Suppressor macrophage (primary cell): ENCODE results near the gene TP53TG3C.
"Not testable (repeated sequence)": the region's sequence is repeated elsewhere in the genome, so short reads cannot be mapped to it uniquely, and the experiment has no call there.

ENCODE experiments used
- DNase-seq, 4 experiments: peaks; one replicate each; pipeline ENCODE4 v3.0.0-alpha.2; 2020 to 2022
- total RNA-seq, 17 experiments: gene quantifications; one replicate each; lab custom pipeline; 2026; ENCODE audit warnings: mixed read lengths in 6 of 17, inconsistent platforms in 3 of 17; lab: John Stamatoyannopoulos, UW

TP53TG3C gene, protein sequence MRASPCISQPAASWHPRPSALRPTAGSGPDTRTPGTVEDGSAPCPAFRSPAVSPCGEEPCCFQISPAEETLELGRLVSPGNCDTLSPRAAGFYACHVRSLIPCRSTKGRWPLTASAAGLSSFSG
- total RNA-seq, result 0 reads per million in 17 experiments

DNA sequence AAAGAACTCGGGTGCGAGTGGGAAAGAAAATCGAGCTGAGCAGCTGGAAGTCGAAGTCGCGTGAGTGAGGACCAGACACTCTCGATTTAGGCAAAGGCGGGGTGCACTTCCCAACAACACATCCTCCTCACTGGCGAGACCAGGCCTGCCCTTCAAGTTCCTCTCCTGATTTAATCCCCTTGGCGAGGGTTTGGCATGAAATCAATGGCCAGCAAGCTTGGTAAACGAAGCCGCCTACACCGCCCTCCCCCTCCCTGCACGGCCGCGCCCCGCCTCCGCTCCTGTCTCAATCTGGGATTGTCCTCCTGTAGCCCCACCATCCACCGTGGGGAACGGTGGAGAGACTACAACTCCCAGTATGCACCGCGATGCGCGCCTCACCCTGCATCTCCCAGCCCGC, at the start of gene TP53TG3C:
Gene TP53TG3C (plus strand): TSS at position 301 of the 400 bp plus-strand sequence. CDS start 68 bp downstream, at position 369.
- DNase-seq, result not testable (repeated sequence)
